NB4 (cell line): ENCODE results near the gene TMEM187.

Experiments
- DNase-seq: peaks from one replicate; pipeline ENCODE4 v3.0.0; 2010; ENCODE audit warnings: low read depth
- H3K4me3 ChIP-seq: one replicate; pipeline ENCODE4 v1.5.1; 2011; ENCODE audit warnings: mild to moderate bottlenecking, low read depth, low read length, moderate library complexity
- CTCF ChIP-seq: IDR thresholded peaks from one replicate; pipeline ENCODE4 v1.5.1; 2012; ENCODE audit warnings: low read depth, low read length
- MAX ChIP-seq: IDR thresholded peaks from 2 replicates; pipeline ENCODE4 v1.6.1; 2011; ENCODE audit warnings: low read depth, low read length
- MYC ChIP-seq: IDR thresholded peaks from 2 replicates; pipeline ENCODE4 v1.6.1; 2011; ENCODE audit warnings: low read depth, low read length
- POLR2A ChIP-seq: IDR thresholded peaks from 2 replicates; pipeline ENCODE4 v1.6.1; 2011; ENCODE audit warnings: mild to moderate bottlenecking; ENCODE audit not compliant: insufficient read length; ENCODE audit errors: extremely low read depth

Gene TMEM187

GRCh38 chrX:154011376-154012335, 39.1 kb downstream of the TMEM187 start:
- TF ChIP-seq MYC (no peak), MAX (no peak), POLR2A (no peak), CTCF (no peak)
- H3K4me3 ChIP-seq: no peak overlapping the region
- no peak for DNase-seq

- TF ChIP-seq MYC (no peak), POLR2A (no peak), CTCF (no peak), MAX (no peak)
- DNase-seq: no peak
- H3K4me3 ChIP-seq: no peak overlapping the region
Observed at GRCh38 chrX:154012336-154012991, 39.9 kb downstream of the TMEM187 start.

- no peak for DNase-seq
- H3K4me3 ChIP-seq: no peak overlapping the region
- no peak for TF ChIP-seq MAX
- no peak for TF ChIP-seq MYC
- no peak for TF ChIP-seq POLR2A
- no peak for TF ChIP-seq CTCF
Observed at GRCh38 chrX:154013001-154013421, 40.5 kb downstream of the TMEM187 start.

- peak; percentile 61 for DNase-seq
- TF ChIP-seq POLR2A (no peak), CTCF (peak; percentile 76)
- no peak overlapping the region for H3K4me3 ChIP-seq
Observed at GRCh38 chrX:154013614-154014360, 41.2 kb downstream of the TMEM187 start.

GRCh38 chrX:154014429-154015380, 42.2 kb downstream of the TMEM187 start:
- no peak overlapping the region for H3K4me3 ChIP-seq

More at GRCh38 chrX:154014429-154015380, 42.2 kb downstream of the TMEM187 start:
- TF ChIP-seq CTCF: no peak
- no peak for TF ChIP-seq POLR2A
- TF ChIP-seq MYC: no peak
- no peak for TF ChIP-seq MAX
- no peak for DNase-seq
